ENCODE measurements around the gene CCK. TPM values are rescaled to one million over a fixed set of nuclear protein-coding genes. Genes with fewer than 3 reads are reported as not detected.
A peak's percentile ranks its signal among the peaks of the same experiment; 100 is the strongest.

Gene CCK
- total RNA-seq, 1 donor from 2014 or later = not detected

GRCh38 chr3:42269647-42270046 lies 3.7 kb upstream of the CCK start:
- no peak for DNase-seq (ENCODE audit: low read depth in 2 of 2)

- DNase-seq (ENCODE audit: low read depth in 2 of 2) = no peak
These were observed 1.9 kb upstream of the CCK start for GRCh38 chr3:42267878-42268277.

- no peak for DNase-seq (ENCODE audit: low read depth in 2 of 2)
These were observed 660 bp downstream of the CCK start for GRCh38 chr3:42265059-42265991.

DNA sequence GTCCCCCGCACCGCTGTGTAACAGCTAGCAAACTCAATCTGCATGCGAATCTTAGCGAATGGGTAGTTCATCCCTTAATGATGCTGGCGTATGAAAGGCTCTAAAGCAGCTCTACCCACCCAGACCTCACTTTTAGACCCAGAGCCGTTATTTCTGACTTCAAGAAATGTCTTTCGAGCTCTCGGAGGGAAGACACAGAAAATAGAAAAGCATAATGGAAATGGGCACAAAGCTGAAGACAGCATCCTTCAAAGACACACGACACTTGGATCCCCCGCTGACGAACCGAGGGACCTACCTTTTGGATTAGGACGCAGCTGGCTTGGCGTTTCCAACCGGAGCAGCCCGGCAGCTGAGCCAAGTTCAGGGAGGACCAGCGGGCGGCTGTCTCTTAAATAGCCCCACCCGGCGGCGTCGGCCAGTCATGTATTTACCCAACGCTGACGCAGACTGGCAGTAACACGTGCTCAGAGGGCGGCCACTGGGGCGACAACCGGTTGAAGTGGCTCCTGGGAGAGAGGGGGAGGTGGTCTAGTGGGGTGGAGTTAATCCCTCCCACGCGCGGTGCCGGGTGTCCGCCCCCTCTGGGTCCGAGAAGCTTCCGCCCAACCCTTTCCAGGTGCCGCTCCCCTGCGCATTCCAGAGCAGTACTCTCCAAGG lies 1.5 kb downstream of the CCK start:
- peak in 1 of 2 donors; percentile 8 for DNase-seq (ENCODE audit: low read depth in 2 of 2)

- no peak for DNase-seq (ENCODE audit: low read depth in 2 of 2)
These were observed 2.3 kb downstream of the CCK start for GRCh38 chr3:42263354-42264346.

GRCh38 chr3:42262525-42262924 lies 3.5 kb downstream of the CCK start:
- DNase-seq (ENCODE audit: low read depth in 2 of 2) = no peak

DNA sequence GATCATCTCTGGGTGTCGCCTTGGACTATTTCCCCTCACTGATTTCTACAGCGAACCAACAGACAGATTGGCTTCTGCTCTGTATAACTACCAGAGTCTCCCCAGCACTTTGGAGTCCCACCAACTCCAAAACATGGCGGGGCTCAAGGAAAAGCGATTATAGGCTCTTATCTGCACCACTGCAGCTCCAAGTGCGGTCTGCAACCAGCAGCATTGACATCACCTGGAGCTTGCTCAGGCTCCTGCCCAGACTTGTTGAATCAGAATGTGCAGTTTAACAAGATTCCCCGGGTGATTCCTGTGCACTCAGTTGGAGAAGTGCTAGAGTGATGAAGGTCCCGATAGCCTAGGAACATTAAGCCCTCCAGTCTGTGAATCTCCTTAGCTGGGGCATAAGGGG lies 9.0 kb downstream of the CCK start:
- DNase-seq (ENCODE audit: low read depth in 2 of 2) = no peak

GRCh38 chr3:42256135-42256819 lies 9.7 kb downstream of the CCK start:
- DNase-seq (ENCODE audit: low read depth in 2 of 2) = peak in 1 of 2 donors; percentile 17

DNA sequence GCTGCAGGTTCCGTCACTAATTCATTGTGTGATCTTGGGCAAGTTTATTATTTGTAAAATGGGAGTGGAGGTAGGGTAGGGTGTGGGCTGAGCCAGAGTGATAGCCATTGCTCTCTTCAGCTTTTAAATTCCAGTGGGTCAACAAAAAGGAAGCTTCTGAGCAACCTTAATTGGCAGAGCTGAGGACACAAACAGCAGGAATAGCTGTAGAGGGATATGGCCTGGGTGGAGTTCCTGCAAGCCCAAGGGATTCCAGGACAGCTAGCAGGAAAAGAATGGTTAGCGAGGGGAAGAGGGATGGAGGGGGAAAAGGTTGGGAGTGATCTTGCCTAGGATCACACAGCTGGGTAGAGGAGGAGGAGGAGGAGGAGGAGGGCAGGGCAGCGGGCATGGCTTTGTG lies 11.4 kb downstream of the CCK start:
- DNase-seq (ENCODE audit: low read depth in 2 of 2) = no peak

GRCh38 chr3:42250761-42251160 lies 15.2 kb downstream of the CCK start:
- DNase-seq (ENCODE audit: low read depth in 2 of 2) = no peak

GRCh38 chr3:42247576-42248027 lies 18.4 kb downstream of the CCK start:
- DNase-seq (ENCODE audit: low read depth in 2 of 2) = peak; percentile 67 to 73

GRCh38 chr3:42246091-42246490 lies 19.9 kb downstream of the CCK start:
- no peak for DNase-seq (ENCODE audit: low read depth in 2 of 2)

DNA sequence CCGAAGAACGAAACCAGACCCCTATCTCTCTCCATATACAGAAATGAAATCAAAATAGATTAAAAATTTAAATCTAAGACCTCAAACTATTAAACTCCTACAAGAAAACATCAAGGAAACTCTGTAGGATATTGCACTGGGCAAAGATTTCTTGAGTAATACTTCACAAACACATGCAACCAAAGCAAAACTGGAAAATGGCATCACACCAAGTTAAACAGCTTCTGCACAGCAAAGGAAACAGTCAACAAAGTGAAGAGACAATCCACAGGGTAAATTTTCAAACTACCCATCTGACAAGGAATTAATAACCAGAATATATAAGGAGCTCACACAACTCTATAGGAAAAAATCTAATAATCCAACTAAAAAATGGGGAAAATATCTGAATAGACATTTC lies 29.4 kb downstream of the CCK start:
- DNase-seq (ENCODE audit: low read depth in 2 of 2) = no peak

DNA sequence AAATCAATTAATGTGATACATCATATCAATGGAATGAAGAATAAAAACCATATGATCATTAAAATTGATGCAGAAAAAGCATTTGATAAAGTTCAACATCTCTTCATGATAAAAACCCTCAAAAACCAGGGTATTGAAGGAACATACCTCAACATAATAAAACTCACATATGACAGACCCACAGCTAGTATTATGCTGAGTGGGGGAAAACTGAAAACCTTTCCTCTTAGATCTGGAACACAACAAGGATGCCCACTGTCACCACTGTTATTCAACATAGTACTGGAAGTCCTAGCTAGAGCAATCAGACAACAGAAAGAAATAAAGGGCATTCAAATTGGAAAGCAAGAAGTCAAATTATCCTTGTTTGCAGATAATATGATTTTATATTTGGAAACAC lies 30.5 kb downstream of the CCK start:
- DNase-seq (ENCODE audit: low read depth in 2 of 2) = no peak

DNA sequence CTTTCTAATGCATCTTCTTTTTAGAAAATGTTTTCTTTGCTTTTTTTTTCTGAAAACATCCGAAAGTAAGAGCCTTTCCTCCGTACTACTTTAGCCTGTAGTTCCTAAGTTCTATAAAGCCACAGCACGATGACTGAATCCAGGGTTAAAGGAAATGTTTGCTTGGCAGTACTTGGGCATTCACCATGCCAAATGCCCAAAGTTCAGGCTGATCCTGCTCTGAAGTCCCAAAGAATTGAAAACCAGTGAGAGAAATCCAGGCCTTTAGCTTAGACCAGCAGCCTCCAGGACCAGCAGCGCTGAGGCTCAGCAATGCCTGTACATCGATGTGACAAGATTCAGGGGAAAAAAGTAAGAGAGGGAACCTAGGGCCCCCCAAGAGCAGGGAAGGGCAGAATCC lies 35.1 kb downstream of the CCK start:
- no peak for DNase-seq (ENCODE audit: low read depth in 2 of 2)

- DNase-seq (ENCODE audit: low read depth in 2 of 2) = peak; percentile 56 to 64
These were observed 35.9 kb downstream of the CCK start for GRCh38 chr3:42229942-42230688.

DNA sequence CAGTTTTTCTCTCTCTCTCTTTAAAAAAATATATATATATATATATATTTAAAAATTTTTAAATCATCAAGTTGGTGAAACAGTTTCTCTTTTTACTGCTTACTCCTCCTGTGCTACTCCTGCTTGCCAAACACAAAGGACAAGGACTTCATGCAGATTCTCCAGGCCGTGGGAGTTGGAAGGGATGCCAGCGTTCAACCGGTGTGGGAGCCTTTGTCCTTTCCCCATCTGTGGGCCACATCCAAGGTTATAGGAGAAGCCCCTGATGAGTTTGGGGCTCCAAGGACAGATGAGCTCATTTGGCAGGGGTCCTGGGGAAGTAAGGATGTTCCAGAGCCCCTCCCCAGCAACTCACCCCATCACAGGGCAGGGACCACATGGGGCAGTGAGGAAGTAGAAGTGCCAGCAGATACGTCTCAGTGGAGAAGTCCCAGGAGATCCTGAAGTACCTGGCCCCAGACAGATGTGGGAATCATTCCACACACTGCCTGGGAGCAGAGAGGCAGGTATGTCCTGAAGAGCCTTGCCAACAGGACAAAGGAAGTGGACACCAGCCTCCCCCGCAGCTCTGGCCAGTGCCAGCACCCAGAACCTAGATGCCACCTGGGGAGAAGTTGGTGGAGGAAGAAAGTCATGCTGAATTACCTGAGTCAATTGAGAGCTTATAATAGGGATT lies 36.6 kb downstream of the CCK start:
- no peak for DNase-seq (ENCODE audit: low read depth in 2 of 2)

GRCh38 chr3:42228796-42229195 lies 37.2 kb downstream of the CCK start:
- DNase-seq (ENCODE audit: low read depth in 2 of 2) = peak; percentile 18 to 21
